ENCODE measurements around the gene FBXO34.

GRCh38 chr14:55302367-55303124, 31.3 kb downstream of the FBXO34 start:
- TF ChIP-seq, protein P1, sequence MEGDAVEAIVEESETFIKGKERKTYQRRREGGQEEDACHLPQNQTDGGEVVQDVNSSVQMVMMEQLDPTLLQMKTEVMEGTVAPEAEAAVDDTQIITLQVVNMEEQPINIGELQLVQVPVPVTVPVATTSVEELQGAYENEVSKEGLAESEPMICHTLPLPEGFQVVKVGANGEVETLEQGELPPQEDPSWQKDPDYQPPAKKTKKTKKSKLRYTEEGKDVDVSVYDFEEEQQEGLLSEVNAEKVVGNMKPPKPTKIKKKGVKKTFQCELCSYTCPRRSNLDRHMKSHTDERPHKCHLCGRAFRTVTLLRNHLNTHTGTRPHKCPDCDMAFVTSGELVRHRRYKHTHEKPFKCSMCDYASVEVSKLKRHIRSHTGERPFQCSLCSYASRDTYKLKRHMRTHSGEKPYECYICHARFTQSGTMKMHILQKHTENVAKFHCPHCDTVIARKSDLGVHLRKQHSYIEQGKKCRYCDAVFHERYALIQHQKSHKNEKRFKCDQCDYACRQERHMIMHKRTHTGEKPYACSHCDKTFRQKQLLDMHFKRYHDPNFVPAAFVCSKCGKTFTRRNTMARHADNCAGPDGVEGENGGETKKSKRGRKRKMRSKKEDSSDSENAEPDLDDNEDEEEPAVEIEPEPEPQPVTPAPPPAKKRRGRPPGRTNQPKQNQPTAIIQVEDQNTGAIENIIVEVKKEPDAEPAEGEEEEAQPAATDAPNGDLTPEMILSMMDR (IDR thresholded peaks at IDR 0.05) = no peak
- TF ChIP-seq POLR2A (IDR thresholded peaks at IDR 0.05) = no peak
